CD14-positive monocyte (primary cell): Measurements from ENCODE around the gene ERBB4. TPM values are rescaled to one million over a fixed set of nuclear protein-coding genes. Genes with fewer than 3 reads are reported as not detected.

Source experiments
- DNase-seq, 3 donors: peaks; one replicate each; pipeline ENCODE4 v3.0.0-alpha.2; 2011 to 2022
- H2AFZ ChIP-seq: 2 replicates; pipeline ENCODE4 v1.6.0; 2012; ENCODE audit warnings: mild to moderate bottlenecking, low read depth, low read length, inconsistent platforms; ENCODE audit not compliant: insufficient read depth, poor library complexity, severe bottlenecking
- H3K27ac ChIP-seq, 2 donors: 1 replicate in 1 of 2; 2 replicates in 1 of 2; pipeline ENCODE4 v1.5.1; 2012 to 2013; ENCODE audit warnings: low read length in 2 of 2, control low read depth in 1 of 2, inconsistent platforms in 1 of 2, low read depth in 1 of 2, mild to moderate bottlenecking in 1 of 2
- H3K27me3 ChIP-seq, 2 donors: one replicate each; pipeline versions ENCODE4 v1.6.0 to v1.6.1; 2011 to 2013; ENCODE audit warnings: low read length in 2 of 2; ENCODE audit not compliant: control insufficient read depth in 2 of 2, insufficient read depth in 2 of 2
- H3K36me3 ChIP-seq, 2 donors: replicated peaks in 1 of 2; 1 replicate in 1 of 2; 2 replicates in 1 of 2; pipeline versions ENCODE4 v1.5.1 to v1.6.1; 2012 to 2013; ENCODE audit warnings: low read length in 2 of 2, control low read depth in 1 of 2, inconsistent platforms in 1 of 2, mild to moderate bottlenecking in 1 of 2; ENCODE audit not compliant: insufficient read depth in 2 of 2, control insufficient read depth in 1 of 2
- H3K4me1 ChIP-seq, 2 donors: 1 replicate in 1 of 2; 2 replicates in 1 of 2; pipeline versions ENCODE4 v1.5.1 to v1.6.1; 2012 to 2013; ENCODE audit warnings: low read length in 2 of 2, control low read depth in 1 of 2, inconsistent platforms in 1 of 2, mild to moderate bottlenecking in 1 of 2, moderate library complexity in 1 of 2; ENCODE audit not compliant: insufficient read depth in 2 of 2, control insufficient read depth in 1 of 2
- H3K4me2 ChIP-seq: replicated peaks from 2 replicates; pipeline ENCODE3; 2012; ENCODE audit warnings: low read length, moderate library complexity, mild to moderate bottlenecking; ENCODE audit not compliant: poor library complexity, severe bottlenecking; ENCODE audit errors: extremely low read depth
- H3K4me3 ChIP-seq, 3 experiments: fragments of 200-600 bp in 1 of 3; sonication (generic) in 1 of 3; replicated peaks in 1 of 3; 1 replicate in 2 of 3; 2 replicates in 1 of 3; pipeline ENCODE4 v1.5.1; 2011 to 2013; ENCODE audit warnings: low read length in 3 of 3, mild to moderate bottlenecking in 3 of 3, control low read depth in 2 of 3, low read depth in 2 of 3, inconsistent platforms in 1 of 3, moderate library complexity in 1 of 3
- H3K79me2 ChIP-seq: 2 replicates; pipeline ENCODE4 v1.6.0; 2012; ENCODE audit warnings: mild to moderate bottlenecking, control low read depth, inconsistent platforms, low read length, moderate library complexity; ENCODE audit not compliant: insufficient read depth
- H3K9ac ChIP-seq: 2 replicates; pipeline ENCODE4 v1.6.0; 2017; ENCODE audit warnings: low read length, mild to moderate bottlenecking; ENCODE audit not compliant: insufficient read depth, poor library complexity, severe bottlenecking
- H3K9me3 ChIP-seq, 2 donors: replicated peaks in 1 of 2; 1 replicate in 1 of 2; 2 replicates in 1 of 2; pipeline versions ENCODE4 v1.5.1 to v1.6.1; 2012 to 2013; ENCODE audit warnings: low read length in 2 of 2, control low read depth in 1 of 2; ENCODE audit not compliant: control insufficient read depth in 1 of 2, insufficient read depth in 1 of 2
- H4K20me1 ChIP-seq: 2 replicates; pipeline ENCODE4 v1.6.0; 2012; ENCODE audit warnings: mild to moderate bottlenecking, low read length, control low read depth, moderate library complexity; ENCODE audit not compliant: insufficient read depth
- H3K27ac Mint-ChIP-seq, 7 donors: one replicate each; pipeline ENCODE4 v1.8.0; 2020; ENCODE audit warnings: mild to moderate bottlenecking in 7 of 7, mixed read lengths in 7 of 7, moderate library complexity in 6 of 7, inconsistent platforms in 2 of 7
- H3K27me3 Mint-ChIP-seq, 3 donors: one replicate each; pipeline ENCODE4 v1.8.0; 2021 to 2022; ENCODE audit warnings: low read depth in 3 of 3, mild to moderate bottlenecking in 3 of 3, mixed read lengths in 3 of 3, moderate library complexity in 3 of 3, inconsistent platforms in 1 of 3
- H3K36me3 Mint-ChIP-seq, 2 donors: one replicate each; pipeline ENCODE4 v1.8.0; 2020; ENCODE audit warnings: mixed read lengths in 2 of 2, inconsistent platforms in 1 of 2, mild to moderate bottlenecking in 1 of 2
- H3K4me1 Mint-ChIP-seq: one replicate; pipeline ENCODE4 v1.8.0; 2020; ENCODE audit warnings: mild to moderate bottlenecking, mixed read lengths
- H3K4me3 Mint-ChIP-seq, 2 donors: one replicate each; pipeline ENCODE4 v1.8.0; 2020; ENCODE audit warnings: mild to moderate bottlenecking in 2 of 2, mixed read lengths in 2 of 2, moderate library complexity in 1 of 2
- H3K9me3 Mint-ChIP-seq, 7 donors: one replicate each; pipeline ENCODE4 v1.8.0; 2020 to 2022; ENCODE audit warnings: mixed read lengths in 7 of 7, mild to moderate bottlenecking in 6 of 7, moderate library complexity in 6 of 7, inconsistent platforms in 2 of 7
- CTCF ChIP-seq: fragments of 200-600 bp; IDR thresholded peaks from one replicate; pipeline ENCODE4 v1.8.0; 2022; ENCODE audit warnings: antibody characterized with exemption, mild to moderate bottlenecking
- WGBS: methylation state at CpG from one replicate; pipeline ENCODE4 v1.1.5; 2013; ENCODE audit warnings: missing lambda C conversion rate; ENCODE audit not compliant: insufficient coverage; 5-methylcytosine and 5-hydroxymethylcytosine counted together
- intact Hi-C, 2 donors: fragments of 100-400 bp; cut with micrococcal nuclease; formaldehyde crosslinking; loops; one replicate each; pipeline versions ENCODE4 v1.15.0 to v1.15.1; 2023
- polyA plus RNA-seq, 3 donors: library from polyadenylated mRNA; depleted of rRNA in 1 of 3; unstranded in 2 of 3; stranded (reverse) in 1 of 3; fragments of 300-500 nt in 2 of 3; fragments of >200 nt in 1 of 3; fragmentation: Illumina TruSeq in 2 of 3; gene quantifications; 1 replicate in 2 of 3; 2 replicates in 1 of 3; pipeline ENCODE4 v1.2.3, GENCODE V29; 2012 to 2021

The ERBB4 gene
- polyA plus RNA-seq, 3 donors = not detected

GRCh38 chr2:212097001-212097400 lies 441.6 kb downstream of the ERBB4 start:
- no peaks in the 10 kb centered on the region for H4K20me1 ChIP-seq
- H3K9ac ChIP-seq = no peak overlapping the region
- no peaks in the 10 kb centered on the region for H3K4me1 ChIP-seq
- Mint-ChIP-seq H3K4me1 (no peaks in the 10 kb centered on the region), H3K4me3 (no peak overlapping the region), H3K9me3 (peaks cover 0 to 3% (median 0%) of the 10 kb centered on the region in 7 donors), H3K27ac (no peak overlapping the region), H3K36me3 (no peaks in the 10 kb centered on the region), H3K27me3 (no peaks in the 10 kb centered on the region)
- no peaks in the 10 kb centered on the region for H3K9me3 ChIP-seq
- no peak overlapping the region for H3K4me2 ChIP-seq
- no peak overlapping the region for H2AFZ ChIP-seq
- no peaks in the 10 kb centered on the region for H3K27me3 ChIP-seq
- no peak for TF ChIP-seq CTCF
- WGBS = 100% methylated on average over 1 of the region's 1 CpG
- intact Hi-C loops = no loop called here
- H3K4me3 ChIP-seq = no peak overlapping the region
- H3K79me2 ChIP-seq = no peaks in the 10 kb centered on the region
- no peak overlapping the region for H3K27ac ChIP-seq
- H3K36me3 ChIP-seq = no peaks in the 10 kb centered on the region
- no peak for DNase-seq

GRCh38 chr2:212089873-212090272 lies 448.7 kb downstream of the ERBB4 start:
- H3K27me3 ChIP-seq = no peaks in the 10 kb centered on the region
- no peak overlapping the region for H3K27ac ChIP-seq
- H3K4me1 Mint-ChIP-seq = no peaks in the 10 kb centered on the region
- no peak overlapping the region for H3K4me2 ChIP-seq
- no peaks in the 10 kb centered on the region for H4K20me1 ChIP-seq
- H3K79me2 ChIP-seq = no peaks in the 10 kb centered on the region
- no peak overlapping the region for H3K4me3 Mint-ChIP-seq
- H3K4me1 ChIP-seq = no peaks in the 10 kb centered on the region
- no peak overlapping the region for H3K4me3 ChIP-seq
- no CpG with 5 or more reads among the region's 1 CpG for WGBS
- H3K27me3 Mint-ChIP-seq = peaks cover 0 to 2% (median 0%) of the 10 kb centered on the region in 3 donors
- H3K36me3 ChIP-seq = no peaks in the 10 kb centered on the region
- H3K9me3 ChIP-seq = no peaks in the 10 kb centered on the region
- no peak overlapping the region for H3K9ac ChIP-seq
- H2AFZ ChIP-seq = no peak overlapping the region
- no peak for DNase-seq
- peaks cover 0 to 3% (median 0%) of the 10 kb centered on the region in 7 donors for H3K9me3 Mint-ChIP-seq
- intact Hi-C loops = no loop called here
- H3K27ac Mint-ChIP-seq = no peak overlapping the region
- no peaks in the 10 kb centered on the region for H3K36me3 Mint-ChIP-seq
- TF ChIP-seq CTCF = no peak
